GM21515 (cell line): ENCODE measurements around the gene ARTN.

Experiments
- ATAC-seq: cut with Tn5 transposase; IDR thresholded peaks from one replicate; pipeline ENCODE4 v1.9.1; 2021; ENCODE audit not compliant: unreplicated experiment

ARTN gene

GRCh38 chr1:43969746-43970466, 36.3 kb downstream of the ARTN start, which contains the start of gene DPH2:
Gene DPH2 (plus strand): TSS chr1:43970010. CDS start chr1:43970176, 166 bp downstream.
- peak; percentile 79 for ATAC-seq

- ATAC-seq = no peak
Observed at GRCh38 chr1:43970502-43970901, 36.9 kb downstream of the ARTN start.

GRCh38 chr1:43970911-43971310, 37.3 kb downstream of the ARTN start:
- no peak for ATAC-seq

GRCh38 chr1:43971336-43971980, 37.9 kb downstream of the ARTN start:
- ATAC-seq = no peak

GRCh38 chr1:43973981-43974442, 40.4 kb downstream of the ARTN start:
- ATAC-seq = no peak

GRCh38 chr1:43974443-43975248, 41.0 kb downstream of the ARTN start, which contains the start of gene ATP6V0B:
Gene ATP6V0B (plus strand): TSS chr1:43974960. CDS start chr1:43975041, 81 bp downstream.
- peak; percentile 58 for ATAC-seq

- peak; percentile 2 for ATAC-seq
Observed at GRCh38 chr1:43975249-43975961, 41.8 kb downstream of the ARTN start.

GRCh38 chr1:43976045-43976444, 42.4 kb downstream of the ARTN start:
- ATAC-seq = no peak

- ATAC-seq = no peak
Observed at GRCh38 chr1:43976890-43977289, 43.3 kb downstream of the ARTN start.

GRCh38 chr1:43977376-43978263, 44.0 kb downstream of the ARTN start:
- no peak for ATAC-seq

GRCh38 chr1:43978264-43978550, 44.6 kb downstream of the ARTN start:
- ATAC-seq = no peak

- no peak for ATAC-seq
Observed at GRCh38 chr1:43978551-43979260, 45.1 kb downstream of the ARTN start, which contains the start of gene B4GALT2. Gene B4GALT2 (plus strand): TSS chr1:43979210. CDS start chr1:43981161, 1,951 bp downstream.

GRCh38 chr1:43979261-43979527, 45.6 kb downstream of the ARTN start:
- ATAC-seq = no peak

GRCh38 chr1:43979528-43980254, 46.1 kb downstream of the ARTN start:
- ATAC-seq = no peak

GRCh38 chr1:43980255-43981134, 46.9 kb downstream of the ARTN start:
- ATAC-seq = no peak

- no peak for ATAC-seq
Observed at GRCh38 chr1:43981135-43981491, 47.5 kb downstream of the ARTN start.

GRCh38 chr1:43981636-43982035, 48.0 kb downstream of the ARTN start:
- no peak for ATAC-seq

- no peak for ATAC-seq
Observed at GRCh38 chr1:43982241-43982640, 48.6 kb downstream of the ARTN start.
